Neutrophil (primary cell): Measurements from ENCODE around the gene KRTAP4-9.
"Not testable (repeated sequence)": the region's sequence is repeated elsewhere in the genome, so short reads cannot be mapped to it uniquely, and the experiment has no call there.

Experiments used
- H3K27ac ChIP-seq: fragments of 200-600 bp; sonication (generic); 2 replicates; pipeline ENCODE4 v1.5.1; 2016; ENCODE audit warnings: mild to moderate bottlenecking, moderate library complexity
- H3K27me3 ChIP-seq: fragments of 200-600 bp; sonication (generic); 2 replicates; pipeline ENCODE4 v1.6.0; 2016; ENCODE audit warnings: mild to moderate bottlenecking
- H3K36me3 ChIP-seq: fragments of 200-600 bp; sonication (generic); 2 replicates; pipeline ENCODE4 v1.5.1; 2017
- H3K4me1 ChIP-seq, 2 experiments: fragments of 200-600 bp in 1 of 2; sonication (generic) in 1 of 2; 1 replicate in 1 of 2; 2 replicates in 1 of 2; pipeline versions ENCODE4 v1.5.1 to v1.6.1; 2013 to 2016; ENCODE audit warnings: low read depth in 1 of 2, low read length in 1 of 2, mild to moderate bottlenecking in 1 of 2, moderate library complexity in 1 of 2; ENCODE audit not compliant: control insufficient read depth in 1 of 2, insufficient read depth in 1 of 2
- H3K4me3 ChIP-seq, 2 experiments: fragments of 200-600 bp in 1 of 2; sonication (generic) in 1 of 2; 1 replicate in 1 of 2; 2 replicates in 1 of 2; pipeline ENCODE4 v1.5.1; 2013 to 2016; ENCODE audit warnings: low read depth in 1 of 2, low read length in 1 of 2, mild to moderate bottlenecking in 1 of 2, moderate library complexity in 1 of 2
- H3K9me3 ChIP-seq: fragments of 200-600 bp; sonication (generic); 2 replicates; pipeline ENCODE4 v1.5.1; 2016
- TF ChIP-seq, protein P1 (sequence below): fragments of 200-600 bp; sonication (generic); IDR thresholded peaks from 2 replicates; pipeline ENCODE4 v1.5.1; 2016; ENCODE audit warnings: antibody characterized with exemption

Gene KRTAP4-9

DNA sequence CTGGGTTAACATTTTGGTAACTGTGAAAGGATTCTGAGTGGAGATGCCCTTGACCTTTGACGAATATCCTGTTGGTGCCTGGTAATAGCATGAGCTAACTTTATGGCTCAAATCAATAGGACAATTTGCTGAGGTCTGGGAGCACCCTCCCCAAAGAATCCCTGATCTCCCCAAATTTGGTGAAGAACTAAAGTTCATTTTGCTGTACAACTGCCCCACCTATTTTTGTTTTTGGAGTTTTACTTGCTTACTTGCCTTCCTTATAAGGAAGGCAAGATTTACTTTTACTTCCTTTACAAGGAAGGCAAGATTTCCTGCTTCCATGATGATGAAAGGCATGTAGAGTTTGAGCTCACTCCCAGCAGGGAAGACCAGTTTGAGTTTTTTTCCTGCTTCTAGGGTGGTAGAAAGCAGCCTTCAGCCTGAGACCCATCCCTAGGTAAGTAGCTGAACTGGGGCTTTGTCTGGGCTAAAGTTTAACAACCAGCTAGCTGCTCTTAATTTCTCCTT, 2.8 kb downstream of the KRTAP4-9 start:
- TF ChIP-seq, protein P1, sequence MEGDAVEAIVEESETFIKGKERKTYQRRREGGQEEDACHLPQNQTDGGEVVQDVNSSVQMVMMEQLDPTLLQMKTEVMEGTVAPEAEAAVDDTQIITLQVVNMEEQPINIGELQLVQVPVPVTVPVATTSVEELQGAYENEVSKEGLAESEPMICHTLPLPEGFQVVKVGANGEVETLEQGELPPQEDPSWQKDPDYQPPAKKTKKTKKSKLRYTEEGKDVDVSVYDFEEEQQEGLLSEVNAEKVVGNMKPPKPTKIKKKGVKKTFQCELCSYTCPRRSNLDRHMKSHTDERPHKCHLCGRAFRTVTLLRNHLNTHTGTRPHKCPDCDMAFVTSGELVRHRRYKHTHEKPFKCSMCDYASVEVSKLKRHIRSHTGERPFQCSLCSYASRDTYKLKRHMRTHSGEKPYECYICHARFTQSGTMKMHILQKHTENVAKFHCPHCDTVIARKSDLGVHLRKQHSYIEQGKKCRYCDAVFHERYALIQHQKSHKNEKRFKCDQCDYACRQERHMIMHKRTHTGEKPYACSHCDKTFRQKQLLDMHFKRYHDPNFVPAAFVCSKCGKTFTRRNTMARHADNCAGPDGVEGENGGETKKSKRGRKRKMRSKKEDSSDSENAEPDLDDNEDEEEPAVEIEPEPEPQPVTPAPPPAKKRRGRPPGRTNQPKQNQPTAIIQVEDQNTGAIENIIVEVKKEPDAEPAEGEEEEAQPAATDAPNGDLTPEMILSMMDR, result no peak
- Histone ChIP-seq H3K9me3 (no peaks in the 10 kb centered on the region), H3K36me3 (no peaks in the 10 kb centered on the region), H3K27ac (no peak overlapping the region), H3K27me3 (no peaks in the 10 kb centered on the region), H3K4me3 (no peak overlapping the region), H3K4me1 (no peaks in the 10 kb centered on the region)

- not testable (repeated sequence) for H3K27me3 ChIP-seq, H3K4me1 ChIP-seq, H3K4me3 ChIP-seq, H3K27ac ChIP-seq, H3K36me3 ChIP-seq, H3K9me3 ChIP-seq
Observed at GRCh38 chr17:41108728-41109386, 3.7 kb downstream of the KRTAP4-9 start.

DNA sequence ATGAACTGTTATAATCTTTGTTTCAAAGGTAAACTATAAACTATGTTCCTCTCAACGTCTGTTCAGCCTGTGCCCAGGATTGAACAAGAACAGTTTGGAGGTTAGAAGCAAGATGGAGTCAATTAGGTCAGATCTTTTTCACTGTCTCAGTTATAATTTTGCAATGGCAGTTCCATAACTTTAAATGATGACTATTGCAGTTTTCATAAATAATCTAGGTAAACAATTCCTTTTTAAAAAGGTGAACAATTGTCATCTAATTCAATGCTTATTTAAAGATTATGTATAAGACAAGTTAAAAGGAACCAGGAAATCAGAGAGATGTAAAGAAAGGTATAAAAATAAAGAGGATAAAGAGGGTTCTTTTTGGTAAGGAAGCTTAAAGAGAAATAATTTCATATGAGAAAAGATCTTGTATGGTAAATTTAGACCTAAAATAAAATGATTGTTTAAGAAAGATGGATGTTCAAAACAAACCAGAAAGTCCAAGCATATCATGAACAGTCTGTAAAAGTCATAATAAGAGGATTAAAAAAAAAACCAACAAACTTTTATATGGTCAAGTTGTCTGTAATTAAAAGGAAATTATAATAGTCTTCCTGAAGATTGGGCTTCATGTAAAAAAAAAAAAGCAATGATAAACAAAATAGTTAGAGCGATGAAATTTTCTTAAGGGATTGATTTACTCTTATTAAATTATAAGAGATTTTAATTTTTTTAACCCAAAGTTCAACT, 6.1 kb downstream of the KRTAP4-9 start:
- Histone ChIP-seq H3K36me3 (no peaks in the 10 kb centered on the region), H3K4me1 (no peaks in the 10 kb centered on the region), H3K27me3 (no peaks in the 10 kb centered on the region), H3K9me3 (no peaks in the 10 kb centered on the region), H3K27ac (no peak overlapping the region), H3K4me3 (no peak overlapping the region)
- TF ChIP-seq, protein P1, result no peak

GRCh38 chr17:41116297-41116696, 11.1 kb downstream of the KRTAP4-9 start:
- Histone ChIP-seq H3K4me1 (peaks cover 0 to 7% of the 10 kb centered on the region in 2 experiments), H3K36me3 (no peaks in the 10 kb centered on the region), H3K27me3 (no peaks in the 10 kb centered on the region), H3K9me3 (no peaks in the 10 kb centered on the region), H3K4me3 (no peak overlapping the region), H3K27ac (no peak overlapping the region)
- TF ChIP-seq, protein P1, result no peak

GRCh38 chr17:41117846-41118386, 12.7 kb downstream of the KRTAP4-9 start, which contains the start of gene KRTAP4-11:
Gene KRTAP4-11, minus strand, starts transcription at chr17:41118373. Its CDS starts 58 bp downstream, at chr17:41118315.
- H3K36me3 ChIP-seq, H3K4me3 ChIP-seq, H3K4me1 ChIP-seq, H3K27me3 ChIP-seq, H3K27ac ChIP-seq, H3K9me3 ChIP-seq: not testable (repeated sequence)

- H3K27ac ChIP-seq, result no peak overlapping the region
Observed at GRCh38 chr17:41118721-41119120, 13.5 kb downstream of the KRTAP4-9 start.

GRCh38 chr17:41119696-41120690, 14.8 kb downstream of the KRTAP4-9 start:
- not testable (repeated sequence) for H3K4me3 ChIP-seq, H3K27me3 ChIP-seq, H3K27ac ChIP-seq, H3K4me1 ChIP-seq, H3K9me3 ChIP-seq, H3K36me3 ChIP-seq

More at GRCh38 chr17:41118721-41119120, 13.5 kb downstream of the KRTAP4-9 start:
- peaks cover 0 to 7% of the 10 kb centered on the region in 2 experiments for H3K4me1 ChIP-seq
- no peaks in the 10 kb centered on the region for H3K9me3 ChIP-seq
- no peak overlapping the region for H3K4me3 ChIP-seq
- H3K36me3 ChIP-seq, result no peaks in the 10 kb centered on the region
- TF ChIP-seq, protein P1, result no peak
- H3K27me3 ChIP-seq, result no peaks in the 10 kb centered on the region
